Liver (tissue), 9 donors: Measurements from ENCODE around the gene LYRM4. TPM values are rescaled to one million over a fixed set of nuclear protein-coding genes. Genes with fewer than 3 reads are reported as not detected.

ENCODE experiments used
- DNase-seq: peaks from one replicate; pipeline ENCODE4 v3.0.0-alpha.2; 2017; ENCODE audit warnings: low spot score
- H3K27ac ChIP-seq, 2 donors: one replicate each; pipeline ENCODE4 v1.7.0; 2013; ENCODE audit warnings: inconsistent platforms in 2 of 2, low read length in 2 of 2, control low read depth in 1 of 2, low read depth in 1 of 2, mild to moderate bottlenecking in 1 of 2
- H3K27me3 ChIP-seq, 4 donors: one replicate each; pipeline versions ENCODE4 v1.6.1 to v1.7.0; 2013; ENCODE audit warnings: low read length in 3 of 4, inconsistent platforms in 1 of 4, mild to moderate bottlenecking in 1 of 4, moderate library complexity in 1 of 4; ENCODE audit not compliant: control insufficient read depth in 4 of 4, insufficient read depth in 4 of 4
- H3K36me3 ChIP-seq, 4 donors: one replicate each; pipeline versions ENCODE4 v1.6.1 to v1.7.0; 2013; ENCODE audit warnings: low read length in 3 of 4, mild to moderate bottlenecking in 3 of 4, low read depth in 1 of 4, moderate library complexity in 1 of 4; ENCODE audit not compliant: control insufficient read depth in 4 of 4, insufficient read depth in 3 of 4
- H3K4me1 ChIP-seq, 4 donors: one replicate each; pipeline versions ENCODE4 v1.6.1 to v1.7.0; 2013; ENCODE audit warnings: low read length in 3 of 4, mild to moderate bottlenecking in 3 of 4, moderate library complexity in 1 of 4; ENCODE audit not compliant: control insufficient read depth in 4 of 4, insufficient read depth in 4 of 4
- H3K4me3 ChIP-seq, 3 donors: one replicate each; pipeline versions ENCODE4 v1.6.1 to v1.7.0; 2013; ENCODE audit warnings: low read length in 3 of 3, control low read depth in 1 of 3, low read depth in 1 of 3, mild to moderate bottlenecking in 1 of 3
- H3K9ac ChIP-seq, 2 donors: one replicate each; pipeline ENCODE4 v1.7.0; 2013; ENCODE audit warnings: low read length in 2 of 2, mild to moderate bottlenecking in 2 of 2, moderate library complexity in 2 of 2, control low read depth in 1 of 2, low read depth in 1 of 2
- H3K9me3 ChIP-seq, 4 donors: one replicate each; pipeline versions ENCODE4 v1.6.1 to v1.7.0; 2013; ENCODE audit warnings: low read length in 3 of 4; ENCODE audit not compliant: control insufficient read depth in 4 of 4
- ATF3 ChIP-seq: IDR thresholded peaks from 2 replicates; pipeline ENCODE4 v1.6.1; 2016; ENCODE audit warnings: antibody characterized with exemption
- EGR1 ChIP-seq, 2 donors: IDR thresholded peaks; 2 replicates each; pipeline ENCODE4 v1.6.1; 2016 to 2018; ENCODE audit warnings: antibody characterized with exemption in 2 of 2, low read depth in 2 of 2
- FOXA1 ChIP-seq: IDR thresholded peaks from 2 replicates; pipeline ENCODE4 v1.6.1; 2016; ENCODE audit warnings: antibody characterized with exemption
- FOXA2 ChIP-seq: IDR thresholded peaks from 2 replicates; pipeline ENCODE4 v1.6.1; 2016; ENCODE audit warnings: antibody characterized with exemption
- GABPA ChIP-seq, 2 donors: IDR thresholded peaks in 1 of 2; conservative IDR thresholded peaks in 1 of 2; 2 replicates each; pipeline ENCODE4 v1.6.1; 2016; ENCODE audit warnings: antibody characterized with exemption in 2 of 2, mild to moderate bottlenecking in 1 of 2, moderate library complexity in 1 of 2
- HNF4A ChIP-seq, 2 donors: conservative IDR thresholded peaks; 2 replicates each; pipeline ENCODE4 v1.6.1; 2016; ENCODE audit warnings: antibody characterized with exemption in 2 of 2, mild to moderate bottlenecking in 2 of 2
- HNF4G ChIP-seq: IDR thresholded peaks from 2 replicates; pipeline ENCODE4 v1.6.1; 2016; ENCODE audit warnings: antibody characterized with exemption
- JUND ChIP-seq, 2 donors: IDR thresholded peaks; 2 replicates each; pipeline ENCODE4 v1.6.1; 2016; ENCODE audit warnings: antibody characterized with exemption in 2 of 2
- NR2F2 ChIP-seq: IDR thresholded peaks from 2 replicates; pipeline ENCODE4 v1.6.1; 2016; ENCODE audit warnings: antibody characterized with exemption
- REST ChIP-seq: IDR thresholded peaks from 2 replicates; pipeline ENCODE4 v1.6.1; 2016; ENCODE audit warnings: antibody characterized with exemption, mild to moderate bottlenecking
- RXRA ChIP-seq, 2 donors: IDR thresholded peaks; 2 replicates each; pipeline ENCODE4 v1.6.1; 2017 to 2018; ENCODE audit warnings: antibody characterized with exemption in 2 of 2, mild to moderate bottlenecking in 1 of 2
- SP1 ChIP-seq: IDR thresholded peaks from 2 replicates; pipeline ENCODE4 v1.6.1; 2018; ENCODE audit warnings: antibody characterized with exemption, mild to moderate bottlenecking
- YY1 ChIP-seq: IDR thresholded peaks from 2 replicates; pipeline ENCODE4 v1.6.1; 2016; ENCODE audit warnings: antibody characterized with exemption, mild to moderate bottlenecking
- ZBTB33 ChIP-seq: IDR thresholded peaks from 2 replicates; pipeline ENCODE4 v1.6.1; 2016; ENCODE audit warnings: antibody characterized with exemption
- WGBS: extraction: QIAGEN DNeasy Blood & Tissue Kit; methylation state at CpG from one replicate; pipeline ENCODE4 v1.1.7; 2013; 5-methylcytosine and 5-hydroxymethylcytosine counted together
- polyA plus RNA-seq, 2 donors: library from polyadenylated mRNA; stranded (reverse) in 1 of 2; unstranded in 1 of 2; fragments of 200-250 nt in 1 of 2; fragments of >200 nt in 1 of 2; fragmentation: Nextera tagmentation in 1 of 2; extraction: Ambion mirVana in 1 of 2; gene quantifications; one replicate each; pipeline versions ENCODE4 v1.2.1 to v1.2.3, GENCODE V29; 2013 to 2015
- total RNA-seq, 2 donors: library from RNA; depleted of rRNA; stranded (reverse); fragments of >200 nt; gene quantifications; one replicate each; pipeline ENCODE4 v1.2.3, GENCODE V29; 2014
- donor health status: healthy.
- donor health status: healthy.
- donor health status: healthy.
- donor health status: healthy.
- donor health status: healthy.

Gene LYRM4
- total and polyA plus RNA-seq, 4 donors: 4.4 to 13.1 (median 6.5) TPM

DNA sequence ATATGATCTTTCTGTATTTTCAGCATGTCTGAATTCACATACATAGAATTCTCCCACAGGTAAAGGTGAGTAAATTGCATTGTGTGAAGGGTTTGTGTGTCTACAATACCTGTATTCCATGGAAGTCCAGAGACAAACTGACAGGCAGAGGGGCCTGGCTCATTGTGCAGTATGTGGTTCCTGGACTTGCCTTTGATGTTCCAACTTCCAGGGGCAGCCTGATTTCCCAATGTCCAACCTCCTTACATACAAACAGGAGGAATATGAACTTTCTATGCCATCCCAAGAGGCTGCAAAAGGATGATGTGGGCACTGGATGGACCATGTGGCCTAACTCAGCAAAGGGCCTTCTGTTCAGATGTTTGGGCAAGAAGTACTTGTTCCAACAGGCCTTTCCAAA lies 58.5 kb downstream of the LYRM4 start:
- H3K36me3 ChIP-seq: no peaks in the 10 kb centered on the region
- no peaks in the 10 kb centered on the region for H3K9me3 ChIP-seq
- peaks cover 6 to 20% (median 14%) of the 10 kb centered on the region in 4 donors for H3K4me1 ChIP-seq
- no peak for DNase-seq
- TF ChIP-seq HNF4A (conservative IDR thresholded peaks at IDR 0.05) (no peak), ATF3 (no peak), FOXA2 (no peak), RXRA (IDR thresholded peaks at IDR 0.05) (no peak), GABPA (IDR thresholded peaks at IDR 0.05 in 1 of 2, conservative IDR thresholded peaks at IDR 0.05 in 1 of 2) (no peak), SP1 (no peak), HNF4G (no peak), REST (no peak)
- no peaks in the 10 kb centered on the region for H3K27me3 ChIP-seq
- no peak overlapping the region for H3K4me3 ChIP-seq
- no peak overlapping the region for H3K9ac ChIP-seq
- no peak overlapping the region for H3K27ac ChIP-seq

DNA sequence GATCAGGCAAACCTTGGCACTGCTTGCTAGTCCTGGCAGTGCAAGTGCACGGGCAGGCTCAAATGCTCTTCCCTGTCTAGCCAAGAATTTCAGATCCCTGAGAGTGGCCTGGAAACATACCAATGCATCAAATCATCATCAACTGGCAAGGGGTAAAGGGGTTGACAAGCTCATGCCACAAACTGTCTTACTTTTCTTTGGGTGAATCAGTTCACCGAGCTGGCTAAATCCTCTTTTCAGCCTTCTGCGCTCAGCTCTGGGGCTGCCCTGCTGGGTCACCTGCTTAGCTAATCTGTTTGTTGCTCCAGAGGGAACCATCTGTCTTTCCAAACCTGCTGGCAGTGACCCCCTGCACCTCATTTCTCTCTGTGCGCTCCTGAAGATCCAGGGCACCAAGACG lies 59.5 kb downstream of the LYRM4 start:
- Histone ChIP-seq H3K9ac (no peak overlapping the region), H3K9me3 (no peaks in the 10 kb centered on the region), H3K36me3 (no peaks in the 10 kb centered on the region), H3K4me1 (peaks cover 6 to 16% (median 12%) of the 10 kb centered on the region in 4 donors), H3K4me3 (no peak overlapping the region), H3K27me3 (no peaks in the 10 kb centered on the region), H3K27ac (no peak overlapping the region)
- WGBS: 97% methylated on average over 5 of the region's 5 CpGs
- TF ChIP-seq EGR1 (IDR thresholded peaks at IDR 0.05; ENCODE audit: low read depth in 2 of 2) (no peak), NR2F2 (no peak), YY1 (no peak), ATF3 (no peak), ZBTB33 (no peak), JUND (IDR thresholded peaks at IDR 0.05) (no peak), SP1 (no peak)
- no peak for DNase-seq

DNA sequence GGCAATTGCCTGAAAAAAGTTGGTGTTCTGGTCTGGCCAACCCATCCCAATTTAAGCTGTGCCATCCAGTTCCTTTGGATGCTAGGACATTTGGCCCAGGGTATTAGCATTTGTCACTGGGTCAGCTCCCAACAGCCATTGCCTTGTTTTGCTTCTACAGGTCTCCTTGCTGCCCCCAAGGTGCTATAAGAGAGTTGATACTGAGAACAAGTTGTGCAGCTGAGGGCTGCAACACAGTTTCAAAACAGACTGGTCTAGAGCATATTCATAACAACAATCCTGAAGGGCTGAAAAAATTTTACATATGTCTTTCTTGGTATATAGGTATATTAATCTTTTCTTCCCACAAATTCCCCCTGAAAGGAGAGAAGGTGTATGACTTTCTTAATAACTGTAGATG lies 61.0 kb downstream of the LYRM4 start:
- no peaks in the 10 kb centered on the region for H3K27me3 ChIP-seq
- H3K4me1 ChIP-seq: peaks cover 0 to 2% (median 0%) of the 10 kb centered on the region in 4 donors
- H3K27ac ChIP-seq: no peak overlapping the region
- H3K9me3 ChIP-seq: no peaks in the 10 kb centered on the region
- no peak for DNase-seq
- H3K4me3 ChIP-seq: no peak overlapping the region
- H3K36me3 ChIP-seq: no peaks in the 10 kb centered on the region
- TF ChIP-seq HNF4G (no peak), HNF4A (conservative IDR thresholded peaks at IDR 0.05) (no peak), FOXA1 (no peak), GABPA (IDR thresholded peaks at IDR 0.05 in 1 of 2, conservative IDR thresholded peaks at IDR 0.05 in 1 of 2) (no peak)
- no peak overlapping the region for H3K9ac ChIP-seq
